Liver (tissue), 9 donors: Measurements from ENCODE around the gene TIMM29. TPM values are rescaled to one million over a fixed set of nuclear protein-coding genes. Genes with fewer than 3 reads are reported as not detected.

Source experiments
- DNase-seq: peaks from one replicate; pipeline ENCODE4 v3.0.0-alpha.2; 2017; ENCODE audit warnings: low spot score
- H3K27ac ChIP-seq, 2 donors: one replicate each; pipeline ENCODE4 v1.7.0; 2013; ENCODE audit warnings: inconsistent platforms in 2 of 2, low read length in 2 of 2, control low read depth in 1 of 2, low read depth in 1 of 2, mild to moderate bottlenecking in 1 of 2
- H3K27me3 ChIP-seq, 4 donors: one replicate each; pipeline versions ENCODE4 v1.6.1 to v1.7.0; 2013; ENCODE audit warnings: low read length in 3 of 4, inconsistent platforms in 1 of 4, mild to moderate bottlenecking in 1 of 4, moderate library complexity in 1 of 4; ENCODE audit not compliant: control insufficient read depth in 4 of 4, insufficient read depth in 4 of 4
- H3K36me3 ChIP-seq, 4 donors: one replicate each; pipeline versions ENCODE4 v1.6.1 to v1.7.0; 2013; ENCODE audit warnings: low read length in 3 of 4, mild to moderate bottlenecking in 3 of 4, low read depth in 1 of 4, moderate library complexity in 1 of 4; ENCODE audit not compliant: control insufficient read depth in 4 of 4, insufficient read depth in 3 of 4
- H3K4me1 ChIP-seq, 4 donors: one replicate each; pipeline versions ENCODE4 v1.6.1 to v1.7.0; 2013; ENCODE audit warnings: low read length in 3 of 4, mild to moderate bottlenecking in 3 of 4, moderate library complexity in 1 of 4; ENCODE audit not compliant: control insufficient read depth in 4 of 4, insufficient read depth in 4 of 4
- H3K4me3 ChIP-seq, 3 donors: one replicate each; pipeline versions ENCODE4 v1.6.1 to v1.7.0; 2013; ENCODE audit warnings: low read length in 3 of 3, control low read depth in 1 of 3, low read depth in 1 of 3, mild to moderate bottlenecking in 1 of 3
- H3K9ac ChIP-seq, 2 donors: one replicate each; pipeline ENCODE4 v1.7.0; 2013; ENCODE audit warnings: low read length in 2 of 2, mild to moderate bottlenecking in 2 of 2, moderate library complexity in 2 of 2, control low read depth in 1 of 2, low read depth in 1 of 2
- H3K9me3 ChIP-seq, 4 donors: one replicate each; pipeline versions ENCODE4 v1.6.1 to v1.7.0; 2013; ENCODE audit warnings: low read length in 3 of 4; ENCODE audit not compliant: control insufficient read depth in 4 of 4
- EGR1 ChIP-seq, 2 donors: IDR thresholded peaks; 2 replicates each; pipeline ENCODE4 v1.6.1; 2016 to 2018; ENCODE audit warnings: antibody characterized with exemption in 2 of 2, low read depth in 2 of 2
- FOXA1 ChIP-seq: IDR thresholded peaks from 2 replicates; pipeline ENCODE4 v1.6.1; 2016; ENCODE audit warnings: antibody characterized with exemption
- FOXA2 ChIP-seq: IDR thresholded peaks from 2 replicates; pipeline ENCODE4 v1.6.1; 2016; ENCODE audit warnings: antibody characterized with exemption
- GABPA ChIP-seq, 2 donors: IDR thresholded peaks in 1 of 2; conservative IDR thresholded peaks in 1 of 2; 2 replicates each; pipeline ENCODE4 v1.6.1; 2016; ENCODE audit warnings: antibody characterized with exemption in 2 of 2, mild to moderate bottlenecking in 1 of 2, moderate library complexity in 1 of 2
- HNF4A ChIP-seq, 2 donors: conservative IDR thresholded peaks; 2 replicates each; pipeline ENCODE4 v1.6.1; 2016; ENCODE audit warnings: antibody characterized with exemption in 2 of 2, mild to moderate bottlenecking in 2 of 2
- HNF4G ChIP-seq: IDR thresholded peaks from 2 replicates; pipeline ENCODE4 v1.6.1; 2016; ENCODE audit warnings: antibody characterized with exemption
- JUND ChIP-seq, 2 donors: IDR thresholded peaks; 2 replicates each; pipeline ENCODE4 v1.6.1; 2016; ENCODE audit warnings: antibody characterized with exemption in 2 of 2
- MAX ChIP-seq: IDR thresholded peaks from 2 replicates; pipeline ENCODE4 v1.6.1; 2016; ENCODE audit warnings: antibody characterized with exemption
- NR2F2 ChIP-seq: IDR thresholded peaks from 2 replicates; pipeline ENCODE4 v1.6.1; 2016; ENCODE audit warnings: antibody characterized with exemption
- SP1 ChIP-seq: IDR thresholded peaks from 2 replicates; pipeline ENCODE4 v1.6.1; 2018; ENCODE audit warnings: antibody characterized with exemption, mild to moderate bottlenecking
- TAF1 ChIP-seq: conservative IDR thresholded peaks from 2 replicates; pipeline ENCODE4 v1.6.1; 2016; ENCODE audit warnings: antibody characterized with exemption, mild to moderate bottlenecking
- YY1 ChIP-seq: IDR thresholded peaks from 2 replicates; pipeline ENCODE4 v1.6.1; 2016; ENCODE audit warnings: antibody characterized with exemption, mild to moderate bottlenecking
- WGBS: extraction: QIAGEN DNeasy Blood & Tissue Kit; methylation state at CpG from one replicate; pipeline ENCODE4 v1.1.7; 2013; 5-methylcytosine and 5-hydroxymethylcytosine counted together
- polyA plus RNA-seq, 2 donors: library from polyadenylated mRNA; stranded (reverse) in 1 of 2; unstranded in 1 of 2; fragments of 200-250 nt in 1 of 2; fragments of >200 nt in 1 of 2; fragmentation: Nextera tagmentation in 1 of 2; extraction: Ambion mirVana in 1 of 2; gene quantifications; one replicate each; pipeline versions ENCODE4 v1.2.1 to v1.2.3, GENCODE V29; 2013 to 2015
- total RNA-seq, 2 donors: library from RNA; depleted of rRNA; stranded (reverse); fragments of >200 nt; gene quantifications; one replicate each; pipeline ENCODE4 v1.2.3, GENCODE V29; 2014
- TF ChIP-seq, protein P1 (sequence below): IDR thresholded peaks from 2 replicates; pipeline ENCODE4 v1.6.1; 2016; ENCODE audit warnings: antibody characterized with exemption
- TF ChIP-seq, protein P2 (sequence below): IDR thresholded peaks from 2 replicates; pipeline ENCODE4 v1.6.1; 2016; ENCODE audit warnings: antibody characterized with exemption
- TF ChIP-seq, protein P3 (sequence below): IDR thresholded peaks from 2 replicates; pipeline ENCODE4 v1.6.1; 2016; ENCODE audit warnings: antibody characterized with exemption, mild to moderate bottlenecking
- donor health status: healthy.
- donor health status: healthy.
- donor health status: healthy.
- donor health status: healthy.
- donor health status: healthy.

TIMM29 gene
- total and polyA plus RNA-seq, 4 donors: 9.4 to 25.2 (median 14.6) TPM

DNA sequence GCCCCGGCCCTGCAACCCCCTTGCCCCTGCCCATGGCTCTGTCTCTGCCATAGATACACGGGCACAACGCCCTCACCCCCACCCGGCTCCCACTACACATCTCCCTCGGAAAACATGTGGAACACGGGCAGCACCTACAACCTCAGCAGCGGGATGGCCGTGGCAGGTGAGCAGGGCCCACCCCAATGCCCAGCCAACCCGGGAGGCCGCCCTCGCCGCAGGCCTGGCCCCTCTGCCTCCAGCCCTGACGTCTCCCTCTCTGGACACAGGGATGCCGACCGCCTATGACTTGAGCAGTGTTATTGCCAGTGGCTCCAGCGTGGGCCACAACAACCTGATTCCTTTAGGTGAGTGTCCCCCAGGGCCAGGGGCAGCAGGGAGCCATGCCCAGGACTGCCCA is 7.8 kb upstream of the TIMM29 start:
- Histone ChIP-seq H3K27me3 (no peaks in the 10 kb centered on the region), H3K4me1 (peaks cover 0 to 5% (median 2%) of the 10 kb centered on the region in 4 donors), H3K9me3 (no peaks in the 10 kb centered on the region), H3K4me3 (no peak overlapping the region), H3K9ac (no peak overlapping the region), H3K36me3 (peaks cover 6 to 57% (median 11%) of the 10 kb centered on the region in 4 donors), H3K27ac (no peak overlapping the region)
- 92% methylated on average over 16 of the region's 16 CpGs for WGBS
- DNase-seq: no peak
- TF ChIP-seq JUND (IDR thresholded peaks at IDR 0.05): no peak
- TF ChIP-seq, protein P1, sequence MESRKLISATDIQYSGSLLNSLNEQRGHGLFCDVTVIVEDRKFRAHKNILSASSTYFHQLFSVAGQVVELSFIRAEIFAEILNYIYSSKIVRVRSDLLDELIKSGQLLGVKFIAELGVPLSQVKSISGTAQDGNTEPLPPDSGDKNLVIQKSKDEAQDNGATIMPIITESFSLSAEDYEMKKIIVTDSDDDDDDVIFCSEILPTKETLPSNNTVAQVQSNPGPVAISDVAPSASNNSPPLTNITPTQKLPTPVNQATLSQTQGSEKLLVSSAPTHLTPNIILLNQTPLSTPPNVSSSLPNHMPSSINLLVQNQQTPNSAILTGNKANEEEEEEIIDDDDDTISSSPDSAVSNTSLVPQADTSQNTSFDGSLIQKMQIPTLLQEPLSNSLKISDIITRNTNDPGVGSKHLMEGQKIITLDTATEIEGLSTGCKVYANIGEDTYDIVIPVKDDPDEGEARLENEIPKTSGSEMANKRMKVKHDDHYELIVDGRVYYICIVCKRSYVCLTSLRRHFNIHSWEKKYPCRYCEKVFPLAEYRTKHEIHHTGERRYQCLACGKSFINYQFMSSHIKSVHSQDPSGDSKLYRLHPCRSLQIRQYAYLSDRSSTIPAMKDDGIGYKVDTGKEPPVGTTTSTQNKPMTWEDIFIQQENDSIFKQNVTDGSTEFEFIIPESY: no peak
- TF ChIP-seq TAF1: no peak
- no peak for TF ChIP-seq HNF4G
- no peak for TF ChIP-seq FOXA2
- no peak for TF ChIP-seq NR2F2
- TF ChIP-seq MAX: no peak
- no peak for TF ChIP-seq GABPA (IDR thresholded peaks at IDR 0.05 in 1 of 2, conservative IDR thresholded peaks at IDR 0.05 in 1 of 2)
- TF ChIP-seq, protein P2, sequence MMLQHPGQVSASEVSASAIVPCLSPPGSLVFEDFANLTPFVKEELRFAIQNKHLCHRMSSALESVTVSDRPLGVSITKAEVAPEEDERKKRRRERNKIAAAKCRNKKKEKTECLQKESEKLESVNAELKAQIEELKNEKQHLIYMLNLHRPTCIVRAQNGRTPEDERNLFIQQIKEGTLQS: no peak
- TF ChIP-seq SP1: no peak
- TF ChIP-seq, protein P3, sequence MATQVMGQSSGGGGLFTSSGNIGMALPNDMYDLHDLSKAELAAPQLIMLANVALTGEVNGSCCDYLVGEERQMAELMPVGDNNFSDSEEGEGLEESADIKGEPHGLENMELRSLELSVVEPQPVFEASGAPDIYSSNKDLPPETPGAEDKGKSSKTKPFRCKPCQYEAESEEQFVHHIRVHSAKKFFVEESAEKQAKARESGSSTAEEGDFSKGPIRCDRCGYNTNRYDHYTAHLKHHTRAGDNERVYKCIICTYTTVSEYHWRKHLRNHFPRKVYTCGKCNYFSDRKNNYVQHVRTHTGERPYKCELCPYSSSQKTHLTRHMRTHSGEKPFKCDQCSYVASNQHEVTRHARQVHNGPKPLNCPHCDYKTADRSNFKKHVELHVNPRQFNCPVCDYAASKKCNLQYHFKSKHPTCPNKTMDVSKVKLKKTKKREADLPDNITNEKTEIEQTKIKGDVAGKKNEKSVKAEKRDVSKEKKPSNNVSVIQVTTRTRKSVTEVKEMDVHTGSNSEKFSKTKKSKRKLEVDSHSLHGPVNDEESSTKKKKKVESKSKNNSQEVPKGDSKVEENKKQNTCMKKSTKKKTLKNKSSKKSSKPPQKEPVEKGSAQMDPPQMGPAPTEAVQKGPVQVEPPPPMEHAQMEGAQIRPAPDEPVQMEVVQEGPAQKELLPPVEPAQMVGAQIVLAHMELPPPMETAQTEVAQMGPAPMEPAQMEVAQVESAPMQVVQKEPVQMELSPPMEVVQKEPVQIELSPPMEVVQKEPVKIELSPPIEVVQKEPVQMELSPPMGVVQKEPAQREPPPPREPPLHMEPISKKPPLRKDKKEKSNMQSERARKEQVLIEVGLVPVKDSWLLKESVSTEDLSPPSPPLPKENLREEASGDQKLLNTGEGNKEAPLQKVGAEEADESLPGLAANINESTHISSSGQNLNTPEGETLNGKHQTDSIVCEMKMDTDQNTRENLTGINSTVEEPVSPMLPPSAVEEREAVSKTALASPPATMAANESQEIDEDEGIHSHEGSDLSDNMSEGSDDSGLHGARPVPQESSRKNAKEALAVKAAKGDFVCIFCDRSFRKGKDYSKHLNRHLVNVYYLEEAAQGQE: no peak
- TF ChIP-seq EGR1 (IDR thresholded peaks at IDR 0.05; ENCODE audit: low read depth in 2 of 2): no peak
- no peak for TF ChIP-seq HNF4A (conservative IDR thresholded peaks at IDR 0.05)

DNA sequence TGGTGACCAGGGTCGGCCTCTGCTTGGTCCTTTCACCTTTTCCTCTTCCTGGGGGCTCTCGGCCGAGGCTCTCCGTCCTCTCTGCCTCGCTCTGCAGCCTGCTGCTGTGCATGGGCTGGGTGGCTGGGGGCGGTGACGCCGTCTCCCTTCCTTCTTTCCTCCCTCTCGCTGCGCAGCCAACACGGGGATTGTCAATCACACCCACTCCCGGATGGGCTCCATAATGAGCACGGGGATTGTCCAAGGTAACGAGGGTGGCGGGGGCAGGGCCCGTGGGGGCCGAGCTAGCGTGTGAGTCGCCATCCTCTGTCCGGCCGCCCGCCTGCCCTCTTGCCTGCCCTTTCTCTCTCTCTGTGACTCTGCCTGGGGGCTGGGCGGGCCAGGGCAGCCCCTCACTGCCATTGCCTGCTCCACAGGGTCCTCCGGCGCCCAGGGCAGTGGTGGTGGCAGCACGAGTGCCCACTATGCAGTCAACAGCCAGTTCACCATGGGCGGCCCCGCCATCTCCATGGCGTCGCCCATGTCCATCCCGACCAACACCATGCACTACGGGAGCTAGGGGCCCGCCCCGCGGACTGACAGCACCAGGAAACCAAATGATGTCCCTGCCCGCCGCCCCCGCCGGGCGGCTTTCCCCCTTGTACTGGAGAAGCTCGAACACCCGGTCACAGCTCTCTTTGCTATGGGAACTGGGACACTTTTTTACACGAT is 7.3 kb upstream of the TIMM29 start:
- no peak for TF ChIP-seq HNF4G
- no peak for TF ChIP-seq FOXA1
- no peak for TF ChIP-seq TAF1
- TF ChIP-seq JUND (IDR thresholded peaks at IDR 0.05): no peak
- no peak for TF ChIP-seq YY1
- no peak for TF ChIP-seq EGR1 (IDR thresholded peaks at IDR 0.05; ENCODE audit: low read depth in 2 of 2)
- no peak for DNase-seq
- Histone ChIP-seq H3K27ac (no peak overlapping the region), H3K27me3 (no peaks in the 10 kb centered on the region), H3K9ac (no peak overlapping the region), H3K9me3 (no peaks in the 10 kb centered on the region), H3K4me1 (peaks cover 0 to 5% (median 2%) of the 10 kb centered on the region in 4 donors), H3K4me3 (no peak overlapping the region), H3K36me3 (peaks cover 6 to 57% (median 11%) of the 10 kb centered on the region in 4 donors)
- 92% methylated on average over 43 of the region's 43 CpGs for WGBS
